MM.1S (cell line): ENCODE data around the gene DAO.

Experiments
- DNase-seq: peaks from one replicate; pipeline ENCODE4 v3.0.0-alpha.2; 2015
- H2AFZ ChIP-seq: fragments of 300-600 bp; sonication (generic); 2 replicates; pipeline ENCODE4 v1.6.0; 2016; ENCODE audit warnings: antibody characterized with exemption, low read length
- H3F3A ChIP-seq: fragments of 300-600 bp; sonication (generic); 2 replicates; pipeline ENCODE4 v1.6.1; 2016; ENCODE audit warnings: mild to moderate bottlenecking, antibody characterized with exemption, low read length, moderate library complexity, mixed read lengths; ENCODE audit not compliant: insufficient read depth
- H3K27ac ChIP-seq: fragments of 300-600 bp; sonication (generic); 2 replicates; pipeline ENCODE4 v1.5.1; 2016; ENCODE audit warnings: mild to moderate bottlenecking, low read length
- H3K27me3 ChIP-seq: fragments of 300-600 bp; sonication (generic); replicated peaks from 2 replicates; pipeline ENCODE4 v1.6.0; 2016; ENCODE audit warnings: low read length; ENCODE audit not compliant: insufficient read depth
- H3K36me3 ChIP-seq: fragments of 300-600 bp; sonication (generic); replicated peaks from 2 replicates; pipeline ENCODE4 v1.6.1; 2016; ENCODE audit warnings: mild to moderate bottlenecking, low read length, mixed read lengths; ENCODE audit not compliant: insufficient read depth
- H3K4me1 ChIP-seq: fragments of 300-600 bp; sonication (generic); 2 replicates; pipeline ENCODE4 v1.6.1; 2016; ENCODE audit warnings: low read length, mixed read lengths
- H3K4me2 ChIP-seq: fragments of 300-600 bp; sonication (generic); 2 replicates; pipeline ENCODE4 v1.6.0; 2016; ENCODE audit warnings: low read depth, low read length
- H3K4me3 ChIP-seq: fragments of 300-600 bp; sonication (generic); 2 replicates; pipeline ENCODE4 v1.5.1; 2016; ENCODE audit warnings: low read length, mixed read lengths
- H3K79me2 ChIP-seq: fragments of 300-600 bp; sonication (generic); 2 replicates; pipeline ENCODE4 v1.6.1; 2016; ENCODE audit warnings: mixed run types, low read length, mixed read lengths
- H3K9ac ChIP-seq: fragments of 300-600 bp; sonication (generic); 2 replicates; pipeline ENCODE4 v1.6.1; 2016; ENCODE audit warnings: low read length, mixed read lengths
- H3K9me2 ChIP-seq: fragments of 300-600 bp; sonication (generic); replicated peaks from 2 replicates; pipeline ENCODE4 v1.6.1; 2016; ENCODE audit warnings: mild to moderate bottlenecking, low read length, mixed read lengths; ENCODE audit not compliant: insufficient read depth
- H3K9me3 ChIP-seq: fragments of 300-600 bp; sonication (generic); replicated peaks from 2 replicates; pipeline ENCODE4 v1.6.1; 2016; ENCODE audit warnings: mild to moderate bottlenecking, low read length, mixed read lengths; ENCODE audit not compliant: insufficient read depth
- H4K20me1 ChIP-seq: fragments of 300-600 bp; sonication (generic); 2 replicates; pipeline ENCODE4 v1.6.1; 2016; ENCODE audit warnings: mild to moderate bottlenecking, low read length, moderate library complexity, mixed read lengths; ENCODE audit not compliant: insufficient read depth
- EZH2 ChIP-seq: fragments of 300-600 bp; sonication (generic); optimal IDR thresholded peaks from 2 replicates; pipeline ENCODE3; 2017; ENCODE audit warnings: low read depth, mild to moderate bottlenecking, antibody characterized with exemption, low read length, mixed read lengths
- EZH2phosphoT487 ChIP-seq: fragments of 300-600 bp; sonication (generic); IDR thresholded peaks from 2 replicates; pipeline ENCODE4 v1.6.1; 2018; ENCODE audit warnings: antibody characterized with exemption, low read length
- TF ChIP-seq, protein P1 (sequence below): fragments of 300-600 bp; sonication (generic); IDR thresholded peaks from 2 replicates; pipeline ENCODE4 v1.5.1; 2016; ENCODE audit warnings: antibody characterized with exemption, low read length, mixed read lengths

Gene DAO

DNA sequence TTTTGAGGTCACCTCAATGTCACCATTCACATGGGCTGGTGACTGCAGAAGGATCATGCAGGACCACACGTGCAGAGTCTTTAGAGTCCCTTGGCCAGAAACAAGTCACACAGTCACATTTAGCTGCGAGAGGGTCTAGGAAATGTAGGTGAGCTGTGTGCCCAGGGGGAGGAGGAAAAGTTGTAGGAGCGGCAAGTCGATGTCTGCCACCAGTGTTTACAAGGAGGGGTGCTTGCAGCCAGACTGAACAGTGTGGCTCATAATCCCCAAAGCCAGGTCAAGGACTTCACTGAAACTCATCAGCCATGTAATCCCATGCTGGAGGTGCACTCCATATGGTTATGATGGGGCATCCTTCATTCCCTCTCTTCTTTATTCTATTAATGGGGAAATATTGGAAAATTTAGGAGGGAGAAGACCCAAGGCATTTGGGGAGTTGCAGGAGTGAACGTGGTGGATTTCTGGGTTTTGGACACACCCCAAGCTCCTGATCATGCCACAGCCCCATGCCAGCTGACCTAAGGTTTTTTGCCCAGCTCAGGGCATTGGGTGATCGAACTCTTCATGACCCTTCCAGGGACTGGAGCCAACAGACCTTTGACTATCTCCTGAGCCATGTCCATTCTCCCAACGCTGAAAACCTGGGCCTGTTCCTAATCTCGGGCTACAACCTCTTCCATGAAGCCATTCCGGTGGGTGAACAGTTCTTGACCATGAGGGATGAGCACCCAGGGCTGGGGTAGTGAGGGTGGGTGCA lies 7.2 kb downstream of the DAO start:
- Histone ChIP-seq H3K9me2 (no peaks in the 10 kb centered on the region), H3K27ac (no peak overlapping the region), H3K4me3 (no peak overlapping the region), H3K27me3 (no peaks in the 10 kb centered on the region), H4K20me1 (no peaks in the 10 kb centered on the region), H3K9me3 (no peaks in the 10 kb centered on the region), H3K9ac (no peak overlapping the region), H3K4me2 (no peak overlapping the region), H2AFZ (no peak overlapping the region), H3K36me3 (no peaks in the 10 kb centered on the region), H3F3A (no peaks in the 10 kb centered on the region), H3K79me2 (no peaks in the 10 kb centered on the region), H3K4me1 (no peaks in the 10 kb centered on the region)
- no peak for DNase-seq
- TF ChIP-seq EZH2 (no peak), EZH2phosphoT487 (no peak)
- TF ChIP-seq, protein P1, sequence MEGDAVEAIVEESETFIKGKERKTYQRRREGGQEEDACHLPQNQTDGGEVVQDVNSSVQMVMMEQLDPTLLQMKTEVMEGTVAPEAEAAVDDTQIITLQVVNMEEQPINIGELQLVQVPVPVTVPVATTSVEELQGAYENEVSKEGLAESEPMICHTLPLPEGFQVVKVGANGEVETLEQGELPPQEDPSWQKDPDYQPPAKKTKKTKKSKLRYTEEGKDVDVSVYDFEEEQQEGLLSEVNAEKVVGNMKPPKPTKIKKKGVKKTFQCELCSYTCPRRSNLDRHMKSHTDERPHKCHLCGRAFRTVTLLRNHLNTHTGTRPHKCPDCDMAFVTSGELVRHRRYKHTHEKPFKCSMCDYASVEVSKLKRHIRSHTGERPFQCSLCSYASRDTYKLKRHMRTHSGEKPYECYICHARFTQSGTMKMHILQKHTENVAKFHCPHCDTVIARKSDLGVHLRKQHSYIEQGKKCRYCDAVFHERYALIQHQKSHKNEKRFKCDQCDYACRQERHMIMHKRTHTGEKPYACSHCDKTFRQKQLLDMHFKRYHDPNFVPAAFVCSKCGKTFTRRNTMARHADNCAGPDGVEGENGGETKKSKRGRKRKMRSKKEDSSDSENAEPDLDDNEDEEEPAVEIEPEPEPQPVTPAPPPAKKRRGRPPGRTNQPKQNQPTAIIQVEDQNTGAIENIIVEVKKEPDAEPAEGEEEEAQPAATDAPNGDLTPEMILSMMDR: no peak

DNA sequence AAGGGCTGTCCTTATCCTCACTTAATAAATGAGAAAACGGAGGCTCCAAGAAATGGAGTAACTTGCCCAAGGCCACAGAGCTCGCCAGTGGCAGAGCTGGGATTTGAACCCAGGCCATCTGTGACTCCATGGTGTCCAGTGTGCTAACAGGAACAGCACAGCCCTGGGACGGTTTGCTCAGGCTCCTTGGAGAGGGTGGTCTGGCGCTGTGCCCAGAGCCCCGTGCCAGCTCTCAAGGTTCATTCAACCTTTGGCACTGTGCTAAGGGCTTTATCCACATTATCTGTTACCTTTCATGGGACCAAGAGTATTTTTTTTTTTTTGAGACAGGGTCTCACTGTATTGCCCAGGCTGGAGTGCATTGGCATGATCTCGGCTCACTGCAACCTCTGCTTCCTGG lies 8.1 kb downstream of the DAO start:
- H3K79me2 ChIP-seq: no peaks in the 10 kb centered on the region
- H3K9ac ChIP-seq: no peak overlapping the region
- no peak for DNase-seq
- H3K9me3 ChIP-seq: no peaks in the 10 kb centered on the region
- H3K27ac ChIP-seq: no peak overlapping the region
- no peaks in the 10 kb centered on the region for H3K36me3 ChIP-seq
- no peak overlapping the region for H3K4me3 ChIP-seq
- no peaks in the 10 kb centered on the region for H4K20me1 ChIP-seq
- TF ChIP-seq EZH2phosphoT487 (no peak), EZH2 (no peak)
- TF ChIP-seq, protein P1: no peak
- no peak overlapping the region for H2AFZ ChIP-seq
- H3F3A ChIP-seq: no peaks in the 10 kb centered on the region
- no peak overlapping the region for H3K4me2 ChIP-seq
- H3K4me1 ChIP-seq: no peaks in the 10 kb centered on the region
- H3K27me3 ChIP-seq: no peaks in the 10 kb centered on the region
- no peaks in the 10 kb centered on the region for H3K9me2 ChIP-seq

DNA sequence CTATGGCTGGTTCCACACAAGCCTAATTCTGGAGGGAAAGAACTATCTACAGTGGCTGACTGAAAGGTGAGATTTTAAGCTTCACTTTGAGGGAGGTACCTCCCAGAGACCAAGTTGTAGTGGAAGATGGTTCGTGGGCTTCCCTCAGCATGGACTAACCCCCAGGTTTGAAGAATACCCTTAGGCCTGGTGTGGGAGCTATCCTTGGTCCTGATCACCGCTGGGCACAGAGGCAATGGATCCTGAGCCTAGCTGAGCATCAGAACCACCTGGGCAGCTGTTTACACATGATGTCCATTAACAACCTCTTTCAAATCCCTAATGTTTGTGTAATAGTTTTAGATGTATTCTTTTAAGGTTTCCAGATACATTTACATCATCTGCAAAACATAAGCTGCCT lies 10.3 kb downstream of the DAO start:
- no peaks in the 10 kb centered on the region for H3K4me1 ChIP-seq
- H3K4me3 ChIP-seq: no peak overlapping the region
- H3K9ac ChIP-seq: no peak overlapping the region
- TF ChIP-seq EZH2phosphoT487 (no peak), EZH2 (no peak)
- TF ChIP-seq, protein P1: no peak
- H3K79me2 ChIP-seq: no peaks in the 10 kb centered on the region
- no peak overlapping the region for H3K27ac ChIP-seq
- no peaks in the 10 kb centered on the region for H3K9me3 ChIP-seq
- H3K9me2 ChIP-seq: no peaks in the 10 kb centered on the region
- H3K4me2 ChIP-seq: no peak overlapping the region
- no peaks in the 10 kb centered on the region for H3K27me3 ChIP-seq
- no peaks in the 10 kb centered on the region for H3F3A ChIP-seq
- peak; percentile 15 for DNase-seq
- H3K36me3 ChIP-seq: no peaks in the 10 kb centered on the region
- no peaks in the 10 kb centered on the region for H4K20me1 ChIP-seq
- H2AFZ ChIP-seq: no peak overlapping the region
